ENCODE measurements around the gene ZPBP.
A peak's percentile ranks its signal among the peaks of the same experiment; 100 is the strongest.

ZPBP gene

DNA sequence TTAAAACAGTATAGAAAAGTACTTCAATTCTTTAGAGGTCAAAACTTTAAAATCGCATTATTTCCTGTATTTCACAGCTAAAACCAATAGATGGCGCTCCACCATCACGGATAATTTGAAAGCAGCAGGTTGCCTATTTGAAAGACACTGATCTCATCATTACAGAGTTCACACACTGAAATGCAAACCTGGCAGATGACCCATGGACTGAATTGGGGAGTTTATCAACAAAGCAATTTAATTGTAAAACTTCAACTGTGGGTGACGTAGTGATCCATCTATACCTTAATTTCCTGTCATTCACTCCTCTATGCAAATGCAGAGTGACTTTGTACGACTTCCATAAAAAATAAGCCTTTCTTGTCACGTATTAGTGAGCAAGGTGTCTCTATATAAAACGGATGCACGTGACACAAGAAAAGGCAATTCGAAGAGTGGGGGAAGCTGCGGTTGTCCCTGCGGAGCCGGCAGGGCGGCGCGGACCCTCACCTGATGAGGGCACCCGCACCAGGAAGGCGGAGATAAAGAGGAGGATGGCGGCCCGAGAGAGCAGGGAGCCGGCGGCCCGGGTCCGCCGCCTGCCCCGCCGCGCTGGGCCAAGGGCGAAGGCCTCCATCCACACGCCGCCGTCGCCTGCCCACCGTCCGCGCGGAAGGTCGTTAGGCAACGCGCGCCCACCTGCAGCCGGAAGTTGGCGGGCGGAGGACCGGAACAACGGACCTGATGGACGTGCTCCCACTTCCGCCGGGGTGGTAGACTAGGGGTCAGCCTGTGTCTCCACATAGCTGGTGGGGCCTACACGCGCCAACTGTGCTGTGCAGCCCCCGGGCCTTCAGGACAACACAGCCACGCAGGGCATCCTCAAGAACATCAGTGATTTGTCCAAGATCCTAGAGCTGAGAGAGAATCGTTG is at the start of gene ZPBP:
TSS of gene ZPBP (minus strand) at position 668 of the 913 bp plus-strand sequence. CDS start at position 616, 52 bp downstream.
- Histone ChIP-seq H3K27me3 (ENCODE audit: low read depth, low read length) (no peaks in the 10 kb centered on the region), H3K27ac (ENCODE audit: low read length) (no peak within 1 kb of the TSS), H3K4me1 (ENCODE audit: control insufficient read depth in 1 of 2, insufficient read depth in 2 of 2, low read length in 2 of 2) (peaks cover 0 to 6% of the 10 kb centered on the region in 2 donors), H3K36me3 (ENCODE audit: control insufficient read depth in 1 of 2, insufficient read depth in 2 of 2, low read length in 2 of 2) (no peaks in the 10 kb centered on the region), H3K9me3 (ENCODE audit: control insufficient read depth in 1 of 2, low read length in 2 of 2) (no peaks in the 10 kb centered on the region), H3K4me3 (ENCODE audit: low read depth in 1 of 2, low read length in 2 of 2) (peak within 1 kb of the TSS; percentile 65 to 78)

- Histone ChIP-seq H3K4me3 (ENCODE audit: low read depth in 1 of 2, low read length in 2 of 2) (no peak overlapping the region), H3K4me1 (ENCODE audit: control insufficient read depth in 1 of 2, insufficient read depth in 2 of 2, low read length in 2 of 2) (no peaks in the 10 kb centered on the region), H3K36me3 (ENCODE audit: control insufficient read depth in 1 of 2, insufficient read depth in 2 of 2, low read length in 2 of 2) (no peaks in the 10 kb centered on the region), H3K27ac (ENCODE audit: low read length) (no peak overlapping the region), H3K9me3 (ENCODE audit: control insufficient read depth in 1 of 2, low read length in 2 of 2) (no peaks in the 10 kb centered on the region), H3K27me3 (ENCODE audit: low read depth, low read length) (no peaks in the 10 kb centered on the region)
These were observed 49.5 kb upstream of the ZPBP start for GRCh38 chr7:50142425-50143017.

DNA sequence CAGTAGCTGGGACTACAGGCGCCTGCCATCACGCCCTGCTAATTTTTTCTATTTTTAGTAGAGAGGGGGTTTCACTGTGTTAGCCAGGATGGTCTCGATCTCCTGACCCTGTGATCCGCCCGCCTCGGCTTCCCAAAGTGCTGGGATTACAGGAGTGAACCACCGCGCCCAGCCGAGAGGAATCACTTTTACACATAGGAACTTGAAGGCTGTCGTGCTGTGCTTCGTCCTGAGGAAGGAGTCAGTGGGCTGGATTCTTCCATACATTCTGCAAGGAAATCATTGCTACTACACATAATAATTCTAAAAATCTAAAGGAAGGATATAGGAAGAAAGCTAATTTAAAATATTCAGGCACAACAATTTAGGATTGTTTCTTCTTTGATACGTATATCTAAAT is 48.8 kb upstream of the ZPBP start:
- Histone ChIP-seq H3K9me3 (ENCODE audit: control insufficient read depth in 1 of 2, low read length in 2 of 2) (no peaks in the 10 kb centered on the region), H3K27ac (ENCODE audit: low read length) (no peak overlapping the region), H3K4me3 (ENCODE audit: low read depth in 1 of 2, low read length in 2 of 2) (no peak overlapping the region), H3K27me3 (ENCODE audit: low read depth, low read length) (no peaks in the 10 kb centered on the region), H3K4me1 (ENCODE audit: control insufficient read depth in 1 of 2, insufficient read depth in 2 of 2, low read length in 2 of 2) (no peaks in the 10 kb centered on the region), H3K36me3 (ENCODE audit: control insufficient read depth in 1 of 2, insufficient read depth in 2 of 2, low read length in 2 of 2) (no peaks in the 10 kb centered on the region)

GRCh38 chr7:50141131-50141530 is 48.1 kb upstream of the ZPBP start:
- Histone ChIP-seq H3K4me1 (ENCODE audit: control insufficient read depth in 1 of 2, insufficient read depth in 2 of 2, low read length in 2 of 2) (no peaks in the 10 kb centered on the region), H3K9me3 (ENCODE audit: control insufficient read depth in 1 of 2, low read length in 2 of 2) (no peaks in the 10 kb centered on the region), H3K27ac (ENCODE audit: low read length) (no peak overlapping the region), H3K36me3 (ENCODE audit: control insufficient read depth in 1 of 2, insufficient read depth in 2 of 2, low read length in 2 of 2) (no peaks in the 10 kb centered on the region), H3K27me3 (ENCODE audit: low read depth, low read length) (no peaks in the 10 kb centered on the region), H3K4me3 (ENCODE audit: low read depth in 1 of 2, low read length in 2 of 2) (no peak overlapping the region)

GRCh38 chr7:50140688-50141087 is 47.6 kb upstream of the ZPBP start:
- no peaks in the 10 kb centered on the region for H3K27me3 ChIP-seq (ENCODE audit: low read depth, low read length)
- H3K4me1 ChIP-seq (ENCODE audit: control insufficient read depth in 1 of 2, insufficient read depth in 2 of 2, low read length in 2 of 2) = no peaks in the 10 kb centered on the region
- no peaks in the 10 kb centered on the region for H3K36me3 ChIP-seq (ENCODE audit: control insufficient read depth in 1 of 2, insufficient read depth in 2 of 2, low read length in 2 of 2)

GRCh38 chr7:50138101-50138500 is 45.1 kb upstream of the ZPBP start:
- Histone ChIP-seq H3K27ac (ENCODE audit: low read length) (no peak overlapping the region), H3K27me3 (ENCODE audit: low read depth, low read length) (no peaks in the 10 kb centered on the region), H3K4me3 (ENCODE audit: low read depth in 1 of 2, low read length in 2 of 2) (no peak overlapping the region), H3K36me3 (ENCODE audit: control insufficient read depth in 1 of 2, insufficient read depth in 2 of 2, low read length in 2 of 2) (no peaks in the 10 kb centered on the region), H3K9me3 (ENCODE audit: control insufficient read depth in 1 of 2, low read length in 2 of 2) (no peaks in the 10 kb centered on the region), H3K4me1 (ENCODE audit: control insufficient read depth in 1 of 2, insufficient read depth in 2 of 2, low read length in 2 of 2) (no peaks in the 10 kb centered on the region)

More at GRCh38 chr7:50140688-50141087, 47.6 kb upstream of the ZPBP start:
- no peak overlapping the region for H3K27ac ChIP-seq (ENCODE audit: low read length)
- H3K4me3 ChIP-seq (ENCODE audit: low read depth in 1 of 2, low read length in 2 of 2) = no peak overlapping the region
- no peaks in the 10 kb centered on the region for H3K9me3 ChIP-seq (ENCODE audit: control insufficient read depth in 1 of 2, low read length in 2 of 2)

GRCh38 chr7:50125766-50126165 is 32.7 kb upstream of the ZPBP start:
- H3K36me3 ChIP-seq (ENCODE audit: control insufficient read depth in 1 of 2, insufficient read depth in 2 of 2, low read length in 2 of 2) = no peaks in the 10 kb centered on the region

DNA sequence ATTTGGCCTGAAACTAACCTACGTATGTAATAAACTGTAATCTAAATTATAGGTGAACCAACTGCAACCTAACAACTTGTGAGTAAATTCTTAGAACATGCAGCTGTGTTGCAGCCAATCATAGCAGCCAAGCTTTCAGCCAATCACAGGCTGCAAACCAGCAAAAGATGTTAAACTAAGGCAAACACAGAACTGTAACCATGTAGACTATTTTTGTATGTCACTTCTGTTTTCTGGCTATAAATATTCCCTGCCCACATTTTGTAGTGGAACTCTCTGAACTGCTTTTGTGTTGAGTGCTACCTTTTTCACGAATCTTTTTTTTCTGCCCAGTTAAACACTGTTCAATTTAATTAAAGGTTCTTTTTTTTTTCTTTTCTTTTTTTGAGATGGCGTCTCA is 28.2 kb upstream of the ZPBP start:
- Histone ChIP-seq H3K9me3 (ENCODE audit: control insufficient read depth in 1 of 2, low read length in 2 of 2) (no peaks in the 10 kb centered on the region), H3K36me3 (ENCODE audit: control insufficient read depth in 1 of 2, insufficient read depth in 2 of 2, low read length in 2 of 2) (no peaks in the 10 kb centered on the region)

More at GRCh38 chr7:50125766-50126165, 32.7 kb upstream of the ZPBP start:
- Histone ChIP-seq H3K9me3 (ENCODE audit: control insufficient read depth in 1 of 2, low read length in 2 of 2) (peaks cover 0 to 4% of the 10 kb centered on the region in 2 donors), H3K4me3 (ENCODE audit: low read depth in 1 of 2, low read length in 2 of 2) (no peak overlapping the region), H3K27ac (ENCODE audit: low read length) (no peak overlapping the region), H3K27me3 (ENCODE audit: low read depth, low read length) (no peaks in the 10 kb centered on the region), H3K4me1 (ENCODE audit: control insufficient read depth in 1 of 2, insufficient read depth in 2 of 2, low read length in 2 of 2) (no peaks in the 10 kb centered on the region)

DNA sequence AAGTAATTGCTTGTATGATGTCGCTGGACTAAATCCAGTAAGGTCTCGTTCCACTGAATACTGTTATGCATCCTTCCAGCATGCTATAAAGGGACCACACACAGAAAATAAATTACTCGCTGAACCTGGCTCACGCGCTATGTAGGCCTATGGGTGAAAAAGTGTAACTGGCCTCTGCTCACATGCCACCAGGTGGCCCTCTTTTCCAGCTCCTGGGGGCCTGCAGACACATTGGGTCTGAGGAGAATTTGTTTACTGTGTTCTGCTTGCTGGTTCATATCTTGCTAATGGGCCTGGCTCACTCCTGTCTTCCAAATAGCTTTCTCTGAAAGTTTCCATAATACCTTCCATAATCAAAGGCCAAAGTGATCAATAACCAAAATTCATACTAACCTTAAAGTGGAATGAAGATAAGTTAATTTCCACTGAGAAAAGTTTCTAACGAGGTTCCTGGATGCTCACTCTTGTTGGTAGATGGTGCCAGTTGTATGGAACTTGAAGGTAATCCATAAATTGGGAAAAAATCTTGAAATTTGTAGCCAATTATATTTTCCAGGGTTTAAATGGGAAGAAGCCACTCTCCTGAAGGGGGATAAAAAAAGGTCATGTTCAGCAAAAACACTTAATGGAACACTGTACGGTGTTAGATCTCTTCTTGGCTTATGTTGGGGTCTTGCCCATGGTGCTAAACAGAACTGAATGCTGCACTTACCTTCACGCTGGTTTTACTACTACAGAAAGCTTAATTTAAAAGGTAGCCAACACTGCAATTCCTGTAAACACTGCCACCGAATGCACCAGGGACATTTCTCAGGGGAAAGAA is 27.0 kb upstream of the ZPBP start:
- no peaks in the 10 kb centered on the region for H3K4me1 ChIP-seq (ENCODE audit: control insufficient read depth in 1 of 2, insufficient read depth in 2 of 2, low read length in 2 of 2)
- H3K4me3 ChIP-seq (ENCODE audit: low read depth in 1 of 2, low read length in 2 of 2) = no peak overlapping the region
- no peaks in the 10 kb centered on the region for H3K9me3 ChIP-seq (ENCODE audit: control insufficient read depth in 1 of 2, low read length in 2 of 2)
- H3K27ac ChIP-seq (ENCODE audit: low read length) = no peak overlapping the region
- no peaks in the 10 kb centered on the region for H3K27me3 ChIP-seq (ENCODE audit: low read depth, low read length)
- H3K36me3 ChIP-seq (ENCODE audit: control insufficient read depth in 1 of 2, insufficient read depth in 2 of 2, low read length in 2 of 2) = no peaks in the 10 kb centered on the region

More for the DNA sequence above, 28.2 kb upstream of the ZPBP start:
- Histone ChIP-seq H3K4me1 (ENCODE audit: control insufficient read depth in 1 of 2, insufficient read depth in 2 of 2, low read length in 2 of 2) (no peaks in the 10 kb centered on the region), H3K4me3 (ENCODE audit: low read depth in 1 of 2, low read length in 2 of 2) (no peak overlapping the region), H3K27me3 (ENCODE audit: low read depth, low read length) (no peaks in the 10 kb centered on the region), H3K27ac (ENCODE audit: low read length) (no peak overlapping the region)

GRCh38 chr7:50112250-50112649 is 19.2 kb upstream of the ZPBP start:
- no peaks in the 10 kb centered on the region for H3K27me3 ChIP-seq (ENCODE audit: low read depth, low read length)
- no peaks in the 10 kb centered on the region for H3K36me3 ChIP-seq (ENCODE audit: control insufficient read depth in 1 of 2, insufficient read depth in 2 of 2, low read length in 2 of 2)
- H3K4me3 ChIP-seq (ENCODE audit: low read depth in 1 of 2, low read length in 2 of 2) = no peak overlapping the region
- no peak overlapping the region for H3K27ac ChIP-seq (ENCODE audit: low read length)
- H3K4me1 ChIP-seq (ENCODE audit: control insufficient read depth in 1 of 2, insufficient read depth in 2 of 2, low read length in 2 of 2) = no peaks in the 10 kb centered on the region
- H3K9me3 ChIP-seq (ENCODE audit: control insufficient read depth in 1 of 2, low read length in 2 of 2) = peaks cover 3 to 11% of the 10 kb centered on the region in 2 donors

DNA sequence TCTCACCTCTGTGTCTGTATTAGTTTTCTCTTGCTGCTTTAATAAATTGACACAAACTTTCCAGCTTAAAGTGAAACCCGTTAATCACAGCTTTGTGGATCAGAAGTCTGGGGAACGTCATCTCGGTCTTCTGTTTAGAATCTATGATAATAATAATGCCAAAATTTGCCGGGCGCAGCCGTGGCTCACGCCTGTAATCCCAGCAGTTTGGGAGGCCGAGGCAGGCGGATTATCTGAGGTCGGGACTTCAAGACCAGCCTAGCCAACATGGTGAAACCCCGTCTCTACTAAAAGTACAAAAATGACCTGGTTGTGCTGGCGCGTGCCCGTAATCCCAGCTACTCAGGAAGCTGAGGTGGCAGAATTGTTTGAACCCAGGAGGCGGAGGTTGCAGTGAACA is 8.8 kb upstream of the ZPBP start:
- Histone ChIP-seq H3K36me3 (ENCODE audit: control insufficient read depth in 1 of 2, insufficient read depth in 2 of 2, low read length in 2 of 2) (no peaks in the 10 kb centered on the region), H3K27ac (ENCODE audit: low read length) (no peak overlapping the region), H3K4me1 (ENCODE audit: control insufficient read depth in 1 of 2, insufficient read depth in 2 of 2, low read length in 2 of 2) (no peaks in the 10 kb centered on the region), H3K27me3 (ENCODE audit: low read depth, low read length) (no peaks in the 10 kb centered on the region), H3K9me3 (ENCODE audit: control insufficient read depth in 1 of 2, low read length in 2 of 2) (no peaks in the 10 kb centered on the region), H3K4me3 (ENCODE audit: low read depth in 1 of 2, low read length in 2 of 2) (no peak overlapping the region)

All from muscle layer of duodenum (tissue), 2 donors.